Panc1 (cell line): ENCODE data around the gene LY6G6D. TPM values are rescaled to one million over a fixed set of nuclear protein-coding genes. Genes with fewer than 3 reads are reported as not detected.
A peak's percentile ranks its signal among the peaks of the same experiment; 100 is the strongest.

Source experiments
- ATAC-seq: fragments of 200-7000 bp; cut with Tn5 transposase; 2 replicates; pipeline ENCODE4 v1.9.1; 2020; ENCODE audit warnings: mild to moderate bottlenecking, moderate library complexity
- BruUV-seq: library from RNA; stranded (reverse); fragments of 400-500 nt; replicated peaks from 2 replicates; lab custom pipeline; 2021; lab: Mats Ljungman, UMichigan
- CTCF ChIA-PET: fragments of 300-600 bp; sonication (Branson Sonifier 250); formaldehyde crosslinking; loops from one replicate; lab custom pipeline; 2022; ENCODE audit warnings: antibody characterized with exemption; lab: Charles Lee
- POLR2A ChIA-PET: fragments of 300-600 bp; sonication (Branson Sonifier 250); formaldehyde crosslinking; loops from one replicate; lab custom pipeline; 2022; ENCODE audit warnings: antibody characterized with exemption; lab: Charles Lee
- DNase-seq: peaks from one replicate; pipeline ENCODE4 v3.0.0-alpha.2; 2010; ENCODE audit warnings: low read depth, low spot score
- H3K27ac ChIP-seq: 2 replicates; pipeline ENCODE4 v1.5.1; 2011; ENCODE audit warnings: mild to moderate bottlenecking, low read length, inconsistent platforms
- H3K27me3 ChIP-seq: fragments of 200-500 bp; sonication (Bioruptor generic); 2 replicates; pipeline ENCODE4 v1.6.0; 2014; ENCODE audit warnings: low read length, inconsistent platforms; ENCODE audit not compliant: control insufficient read depth, insufficient read depth
- H3K36me3 ChIP-seq: fragments of 200-500 bp; sonication (Bioruptor generic); 2 replicates; pipeline ENCODE4 v1.5.1; 2014; ENCODE audit warnings: inconsistent platforms, mild to moderate bottlenecking, low read length, moderate library complexity; ENCODE audit not compliant: control insufficient read depth, insufficient read depth
- H3K4me1 ChIP-seq: 2 replicates; pipeline ENCODE4 v1.5.1; 2011; ENCODE audit warnings: inconsistent platforms, mild to moderate bottlenecking, low read length, moderate library complexity; ENCODE audit not compliant: control insufficient read depth, insufficient read depth
- H3K4me3 ChIP-seq, 2 experiments: 2 replicates each; pipeline ENCODE4 v1.5.1; 2011 to 2012; ENCODE audit warnings: low read depth in 2 of 2, low read length in 2 of 2, mild to moderate bottlenecking in 2 of 2, inconsistent platforms in 1 of 2, moderate library complexity in 1 of 2
- H3K9me3 ChIP-seq: fragments of 200-500 bp; sonication (Bioruptor generic); 2 replicates; pipeline ENCODE4 v1.5.1; 2014; ENCODE audit warnings: low read depth, mild to moderate bottlenecking, inconsistent platforms, low read length, moderate library complexity; ENCODE audit not compliant: control insufficient read depth, insufficient read depth
- POLR2AphosphoS5 ChIP-seq: IDR thresholded peaks from 2 replicates; pipeline ENCODE4 v1.6.1; 2012; ENCODE audit warnings: mild to moderate bottlenecking, low read depth, low read length, moderate library complexity
- SIN3A ChIP-seq: IDR thresholded peaks from 2 replicates; pipeline ENCODE4 v1.6.1; 2012; ENCODE audit warnings: low read depth, mild to moderate bottlenecking, low read length, moderate library complexity, borderline replicate concordance; ENCODE audit not compliant: insufficient read depth
- TCF7L2 ChIP-seq: IDR thresholded peaks from 2 replicates; pipeline ENCODE4 v1.6.1; 2011; ENCODE audit warnings: mild to moderate bottlenecking, low read depth, low read length, inconsistent platforms
- in situ Hi-C: cut with HindIII; loops from 2 replicates; pipeline ENCODE4 v1.10.0; 2016; ENCODE audit warnings: low sequenced_read_pairs, low pct_unique_long_range_greater_than_20kb
- intact Hi-C: fragments of 100-400 bp; cut with micrococcal nuclease; formaldehyde crosslinking; loops from one replicate; pipeline ENCODE4 v1.10.0; 2022; ENCODE audit not compliant: unreplicated experiment
- total RNA-seq: library from RNA; stranded (reverse); gene quantifications from one replicate; pipeline ENCODE4 v1.2.1, GENCODE V29; 2021; ENCODE audit not compliant: unreplicated experiment
- TF ChIP-seq, protein P1 (sequence below), 2 experiments: IDR thresholded peaks; 2 replicates each; pipeline ENCODE4 v1.6.1; 2011 to 2012; ENCODE audit warnings: low read depth in 2 of 2, control low read depth in 1 of 2, low read length in 1 of 2, mild to moderate bottlenecking in 1 of 2, moderate library complexity in 1 of 2; ENCODE audit not compliant: insufficient read depth in 1 of 2
- TF ChIP-seq, protein P2 (sequence below): fragments of 450-650 bp; IDR thresholded peaks from 2 replicates; pipeline ENCODE4 v1.5.1; 2017; ENCODE audit warnings: mild to moderate bottlenecking

The LY6G6D gene
- total RNA-seq, 1 experiment from 2014 or later: not detected

DNA sequence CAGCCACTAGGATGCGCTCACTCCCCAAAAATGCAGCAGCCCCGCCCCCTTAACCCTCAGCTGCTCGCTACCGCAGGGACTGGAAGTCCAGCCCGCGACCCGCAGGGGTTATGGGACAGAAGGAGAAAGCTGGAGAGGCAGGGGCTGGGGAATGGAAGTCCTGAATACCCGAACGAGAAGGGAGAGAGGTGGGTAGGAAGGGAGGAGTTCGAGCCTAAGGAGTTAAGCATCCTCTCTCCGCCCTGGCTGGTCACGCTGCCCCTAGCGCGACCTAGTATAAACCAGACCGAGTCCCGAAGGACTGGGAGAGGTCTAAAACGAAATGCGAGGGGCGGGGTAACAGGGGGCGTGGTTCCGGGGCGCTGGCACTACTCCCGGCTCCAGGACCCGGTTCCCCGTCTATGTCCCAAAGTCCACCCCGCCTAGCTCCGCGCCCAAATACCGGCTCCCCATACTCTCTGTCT is 14.4 kb downstream of the LY6G6D start:
- ATAC-seq: peak; percentile 89
- H3K27me3 ChIP-seq: no peaks in the 10 kb centered on the region
- ChIA-PET CTCF (interaction anchor here (0.6 to 1.5 kb wide), 3 partner anchors 15 to 211 kb away, joined by 3 to 6 read pairs (median 4); no protein-coding TSS in a partner anchor), POLR2A (interaction anchor here (0.5 to 1.1 kb wide), 8 partner anchors 15 to 597 kb away, joined by 3 to 7 read pairs (median 4); partner anchors contain the start of genes BAG6, HSPA1A and HSPA1L)
- TF ChIP-seq POLR2AphosphoS5 (no peak), TCF7L2 (no peak), SIN3A (no peak; the same call in 1 of the 2 replicates)
- TF ChIP-seq, protein P1, sequence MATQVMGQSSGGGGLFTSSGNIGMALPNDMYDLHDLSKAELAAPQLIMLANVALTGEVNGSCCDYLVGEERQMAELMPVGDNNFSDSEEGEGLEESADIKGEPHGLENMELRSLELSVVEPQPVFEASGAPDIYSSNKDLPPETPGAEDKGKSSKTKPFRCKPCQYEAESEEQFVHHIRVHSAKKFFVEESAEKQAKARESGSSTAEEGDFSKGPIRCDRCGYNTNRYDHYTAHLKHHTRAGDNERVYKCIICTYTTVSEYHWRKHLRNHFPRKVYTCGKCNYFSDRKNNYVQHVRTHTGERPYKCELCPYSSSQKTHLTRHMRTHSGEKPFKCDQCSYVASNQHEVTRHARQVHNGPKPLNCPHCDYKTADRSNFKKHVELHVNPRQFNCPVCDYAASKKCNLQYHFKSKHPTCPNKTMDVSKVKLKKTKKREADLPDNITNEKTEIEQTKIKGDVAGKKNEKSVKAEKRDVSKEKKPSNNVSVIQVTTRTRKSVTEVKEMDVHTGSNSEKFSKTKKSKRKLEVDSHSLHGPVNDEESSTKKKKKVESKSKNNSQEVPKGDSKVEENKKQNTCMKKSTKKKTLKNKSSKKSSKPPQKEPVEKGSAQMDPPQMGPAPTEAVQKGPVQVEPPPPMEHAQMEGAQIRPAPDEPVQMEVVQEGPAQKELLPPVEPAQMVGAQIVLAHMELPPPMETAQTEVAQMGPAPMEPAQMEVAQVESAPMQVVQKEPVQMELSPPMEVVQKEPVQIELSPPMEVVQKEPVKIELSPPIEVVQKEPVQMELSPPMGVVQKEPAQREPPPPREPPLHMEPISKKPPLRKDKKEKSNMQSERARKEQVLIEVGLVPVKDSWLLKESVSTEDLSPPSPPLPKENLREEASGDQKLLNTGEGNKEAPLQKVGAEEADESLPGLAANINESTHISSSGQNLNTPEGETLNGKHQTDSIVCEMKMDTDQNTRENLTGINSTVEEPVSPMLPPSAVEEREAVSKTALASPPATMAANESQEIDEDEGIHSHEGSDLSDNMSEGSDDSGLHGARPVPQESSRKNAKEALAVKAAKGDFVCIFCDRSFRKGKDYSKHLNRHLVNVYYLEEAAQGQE (IDR thresholded peaks at IDR 0.05; ENCODE audit: insufficient read depth in 1 of 2, low read depth in 2 of 2, low read length in 1 of 2): no peak
- TF ChIP-seq, protein P2, sequence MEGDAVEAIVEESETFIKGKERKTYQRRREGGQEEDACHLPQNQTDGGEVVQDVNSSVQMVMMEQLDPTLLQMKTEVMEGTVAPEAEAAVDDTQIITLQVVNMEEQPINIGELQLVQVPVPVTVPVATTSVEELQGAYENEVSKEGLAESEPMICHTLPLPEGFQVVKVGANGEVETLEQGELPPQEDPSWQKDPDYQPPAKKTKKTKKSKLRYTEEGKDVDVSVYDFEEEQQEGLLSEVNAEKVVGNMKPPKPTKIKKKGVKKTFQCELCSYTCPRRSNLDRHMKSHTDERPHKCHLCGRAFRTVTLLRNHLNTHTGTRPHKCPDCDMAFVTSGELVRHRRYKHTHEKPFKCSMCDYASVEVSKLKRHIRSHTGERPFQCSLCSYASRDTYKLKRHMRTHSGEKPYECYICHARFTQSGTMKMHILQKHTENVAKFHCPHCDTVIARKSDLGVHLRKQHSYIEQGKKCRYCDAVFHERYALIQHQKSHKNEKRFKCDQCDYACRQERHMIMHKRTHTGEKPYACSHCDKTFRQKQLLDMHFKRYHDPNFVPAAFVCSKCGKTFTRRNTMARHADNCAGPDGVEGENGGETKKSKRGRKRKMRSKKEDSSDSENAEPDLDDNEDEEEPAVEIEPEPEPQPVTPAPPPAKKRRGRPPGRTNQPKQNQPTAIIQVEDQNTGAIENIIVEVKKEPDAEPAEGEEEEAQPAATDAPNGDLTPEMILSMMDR: peak; percentile 88
- no TSS peak for BruUV-seq
- peak overlapping the region; percentile 83 to 85 for H3K4me3 ChIP-seq
- peaks cover 38% of the 10 kb centered on the region for H3K4me1 ChIP-seq
- peak overlapping the region; percentile 91 for H3K27ac ChIP-seq
- in situ Hi-C loops: no loop called here
- DNase-seq: no peak
- intact Hi-C loops: no loop called here
- no peaks in the 10 kb centered on the region for H3K9me3 ChIP-seq
- peaks cover 18% of the 10 kb centered on the region for H3K36me3 ChIP-seq

DNA sequence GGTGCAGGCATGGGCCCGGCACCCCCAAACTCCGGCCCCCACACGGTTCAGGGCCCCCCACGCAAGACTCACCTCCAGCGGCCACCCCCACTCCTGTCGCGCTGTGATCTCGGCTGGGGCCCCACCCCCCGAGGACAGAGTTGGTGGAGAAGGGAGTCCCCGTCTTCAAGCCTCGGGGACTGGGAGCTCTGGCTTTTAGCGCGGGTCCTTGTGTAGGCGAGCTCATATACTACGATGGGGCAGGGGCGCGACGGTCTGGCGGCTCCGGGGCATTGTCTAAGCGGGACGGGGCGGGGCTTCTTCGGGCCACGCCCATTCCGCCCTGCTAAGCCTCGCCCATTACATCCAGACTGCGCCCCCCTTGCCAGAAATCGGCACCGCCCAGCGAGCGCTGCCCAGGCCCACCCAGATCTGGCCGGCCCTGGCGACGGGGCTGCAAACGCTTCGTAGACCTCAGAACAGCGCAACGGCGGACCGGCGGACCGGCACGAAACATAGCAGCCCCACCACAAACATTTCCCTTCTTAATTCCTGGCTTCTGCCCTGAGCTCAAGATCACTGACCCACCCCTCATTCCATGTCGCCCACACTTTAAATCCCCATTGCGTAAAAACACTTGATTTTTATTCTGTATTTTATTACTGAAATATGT is 15.0 kb downstream of the LY6G6D start:
- Histone ChIP-seq H3K27me3 (no peaks in the 10 kb centered on the region), H3K36me3 (peaks cover 21% of the 10 kb centered on the region), H3K4me1 (peaks cover 38% of the 10 kb centered on the region), H3K27ac (peak overlapping the region; percentile 91), H3K4me3 (peak overlapping the region; percentile 83 to 85), H3K9me3 (no peaks in the 10 kb centered on the region)
- no TSS peak for BruUV-seq
- in situ Hi-C loops: no loop called here
- ChIA-PET POLR2A (interaction anchor here (0.5 to 1.9 kb wide), 8 partner anchors 10 to 598 kb away, joined by 3 to 7 read pairs (median 4); partner anchors contain the start of genes BAG6, HSPA1A, HSPA1L and MSH5), CTCF (interaction anchor here (0.8 to 1.5 kb wide), 4 partner anchors 9 to 212 kb away, joined by 3 to 4 read pairs (median 3); no protein-coding TSS in a partner anchor)
- intact Hi-C loops: loop anchor here (10.0 kb wide), 1 partner anchor 105 kb away; no protein-coding TSS in a partner anchor
- TF ChIP-seq, protein P1 (IDR thresholded peaks at IDR 0.05; ENCODE audit: insufficient read depth in 1 of 2, low read depth in 2 of 2, low read length in 1 of 2): no peak
- TF ChIP-seq SIN3A (peak; percentile 86), POLR2AphosphoS5 (peak; percentile 99), TCF7L2 (no peak; the same call in 1 of the 2 replicates)
- TF ChIP-seq, protein P2: no peak
- DNase-seq: no peak
- peak; percentile 88 for ATAC-seq
